Stomach smooth muscle (tissue), 2 donors: ENCODE measurements around the gene DNAH3.

Experiments
- H3K27ac ChIP-seq: one replicate; pipeline ENCODE4 v1.7.0; 2013; ENCODE audit warnings: mild to moderate bottlenecking, low read length, inconsistent platforms
- H3K27me3 ChIP-seq, 2 donors: one replicate each; pipeline ENCODE4 v1.7.0; 2013; ENCODE audit warnings: low read length in 2 of 2; ENCODE audit not compliant: insufficient read depth in 2 of 2, control insufficient read depth in 1 of 2
- H3K36me3 ChIP-seq, 2 donors: one replicate each; pipeline ENCODE4 v1.7.0; 2013; ENCODE audit warnings: low read length in 2 of 2; ENCODE audit not compliant: control insufficient read depth in 2 of 2, insufficient read depth in 2 of 2
- H3K4me1 ChIP-seq: one replicate; pipeline ENCODE4 v1.7.0; 2013; ENCODE audit warnings: low read length; ENCODE audit not compliant: control insufficient read depth, insufficient read depth
- H3K4me3 ChIP-seq, 2 donors: one replicate each; pipeline ENCODE4 v1.7.0; 2013; ENCODE audit warnings: low read length in 2 of 2
- H3K9ac ChIP-seq, 2 donors: one replicate each; pipeline ENCODE4 v1.7.0; 2013; ENCODE audit warnings: low read length in 2 of 2, mild to moderate bottlenecking in 1 of 2
- H3K9me3 ChIP-seq, 2 donors: one replicate each; pipeline ENCODE4 v1.7.0; 2013; ENCODE audit warnings: low read length in 2 of 2; ENCODE audit not compliant: control insufficient read depth in 2 of 2
- donor health status: healthy.
- donor health status: Pancreatic carcinoma.

DNAH3 gene

GRCh38 chr16:20899477-20900298, 251.0 kb downstream of the DNAH3 start:
- H3K4me3 ChIP-seq: peak overlapping the region; percentile 75 to 92
- H3K9ac ChIP-seq: peak overlapping the region; percentile 79 to 95
- H3K4me1 ChIP-seq: peaks cover 37% of the 10 kb centered on the region
- peaks cover 4 to 13% of the 10 kb centered on the region in 2 donors for H3K36me3 ChIP-seq
- H3K9me3 ChIP-seq: no peaks in the 10 kb centered on the region
- H3K27me3 ChIP-seq: no peaks in the 10 kb centered on the region
- peak overlapping the region; percentile 99 for H3K27ac ChIP-seq

- no peaks in the 10 kb centered on the region for H3K27me3 ChIP-seq
- H3K4me1 ChIP-seq: peaks cover 34% of the 10 kb centered on the region
- H3K4me3 ChIP-seq: peak overlapping the region; percentile 75 to 92
- no peaks in the 10 kb centered on the region for H3K9me3 ChIP-seq
- peaks cover 4 to 19% of the 10 kb centered on the region in 2 donors for H3K36me3 ChIP-seq
- peak overlapping the region; percentile 79 to 95 for H3K9ac ChIP-seq
- peak overlapping the region; percentile 99 for H3K27ac ChIP-seq
These were observed 251.6 kb downstream of the DNAH3 start for GRCh38 chr16:20899071-20899470.

- Histone ChIP-seq H3K9me3 (no peaks in the 10 kb centered on the region), H3K27ac (no peak overlapping the region), H3K27me3 (no peaks in the 10 kb centered on the region), H3K36me3 (peaks cover 4 to 20% of the 10 kb centered on the region in 2 donors), H3K4me1 (peaks cover 25% of the 10 kb centered on the region), H3K9ac (peak overlapping the region in 1 of 2 donors; percentile 79), H3K4me3 (no peak overlapping the region)
These were observed 252.7 kb downstream of the DNAH3 start for GRCh38 chr16:20897922-20898321.

GRCh38 chr16:20897253-20897897, 253.3 kb downstream of the DNAH3 start:
- Histone ChIP-seq H3K27ac (no peak overlapping the region), H3K36me3 (peaks cover 4 to 18% of the 10 kb centered on the region in 2 donors), H3K4me1 (peaks cover 22% of the 10 kb centered on the region), H3K27me3 (no peaks in the 10 kb centered on the region), H3K4me3 (no peak overlapping the region), H3K9me3 (no peaks in the 10 kb centered on the region), H3K9ac (no peak overlapping the region)

- no peaks in the 10 kb centered on the region for H3K9me3 ChIP-seq
- H3K4me3 ChIP-seq: no peak overlapping the region
- H3K4me1 ChIP-seq: peaks cover 14% of the 10 kb centered on the region
- H3K27ac ChIP-seq: no peak overlapping the region
- no peaks in the 10 kb centered on the region for H3K27me3 ChIP-seq
- no peak overlapping the region for H3K9ac ChIP-seq
- peaks cover 4 to 20% of the 10 kb centered on the region in 2 donors for H3K36me3 ChIP-seq
These were observed 256.3 kb downstream of the DNAH3 start for GRCh38 chr16:20894388-20894787.

GRCh38 chr16:20889625-20890275, 260.9 kb downstream of the DNAH3 start:
- Histone ChIP-seq H3K36me3 (peaks cover 0 to 11% of the 10 kb centered on the region in 2 donors), H3K27me3 (no peaks in the 10 kb centered on the region), H3K27ac (no peak overlapping the region), H3K9ac (no peak overlapping the region), H3K4me3 (no peak overlapping the region), H3K9me3 (no peaks in the 10 kb centered on the region), H3K4me1 (peaks cover 15% of the 10 kb centered on the region)

- H3K27me3 ChIP-seq: no peaks in the 10 kb centered on the region
- no peak overlapping the region for H3K4me3 ChIP-seq
- H3K9me3 ChIP-seq: no peaks in the 10 kb centered on the region
- peaks cover 13% of the 10 kb centered on the region for H3K4me1 ChIP-seq
- no peak overlapping the region for H3K9ac ChIP-seq
- H3K27ac ChIP-seq: no peak overlapping the region
- peaks cover 0 to 2% of the 10 kb centered on the region in 2 donors for H3K36me3 ChIP-seq
These were observed 263.4 kb downstream of the DNAH3 start for GRCh38 chr16:20887207-20887606.

GRCh38 chr16:20886320-20886719, 264.3 kb downstream of the DNAH3 start:
- H3K4me1 ChIP-seq: peaks cover 13% of the 10 kb centered on the region
- no peak overlapping the region for H3K27ac ChIP-seq

GRCh38 chr16:20884240-20884556, 266.4 kb downstream of the DNAH3 start:
- H3K27ac ChIP-seq: no peak overlapping the region

More at GRCh38 chr16:20886320-20886719, 264.3 kb downstream of the DNAH3 start:
- no peaks in the 10 kb centered on the region for H3K36me3 ChIP-seq
- H3K9me3 ChIP-seq: no peaks in the 10 kb centered on the region
- no peaks in the 10 kb centered on the region for H3K27me3 ChIP-seq
- H3K4me3 ChIP-seq: no peak overlapping the region
- H3K9ac ChIP-seq: no peak overlapping the region

GRCh38 chr16:20883554-20884239, 266.9 kb downstream of the DNAH3 start:
- no peaks in the 10 kb centered on the region for H3K9me3 ChIP-seq
- H3K36me3 ChIP-seq: no peaks in the 10 kb centered on the region
- no peak overlapping the region for H3K4me3 ChIP-seq
- H3K27me3 ChIP-seq: no peaks in the 10 kb centered on the region
- H3K9ac ChIP-seq: no peak overlapping the region
- no peak overlapping the region for H3K27ac ChIP-seq
- peaks cover 14% of the 10 kb centered on the region for H3K4me1 ChIP-seq

More at GRCh38 chr16:20884240-20884556, 266.4 kb downstream of the DNAH3 start:
- no peaks in the 10 kb centered on the region for H3K27me3 ChIP-seq
- H3K36me3 ChIP-seq: no peaks in the 10 kb centered on the region
- H3K9ac ChIP-seq: no peak overlapping the region
- no peaks in the 10 kb centered on the region for H3K9me3 ChIP-seq
- H3K4me1 ChIP-seq: peaks cover 12% of the 10 kb centered on the region
- no peak overlapping the region for H3K4me3 ChIP-seq
